GM21529 (cell line): ENCODE data around the gene ZBTB24.
"Not testable (repeated sequence)": the region's sequence is repeated elsewhere in the genome, so short reads cannot be mapped to it uniquely, and the experiment has no call there.

Source experiments
- ATAC-seq: cut with Tn5 transposase; IDR thresholded peaks from one replicate; pipeline ENCODE4 v1.9.1; 2021; ENCODE audit not compliant: unreplicated experiment

ZBTB24 gene

DNA sequence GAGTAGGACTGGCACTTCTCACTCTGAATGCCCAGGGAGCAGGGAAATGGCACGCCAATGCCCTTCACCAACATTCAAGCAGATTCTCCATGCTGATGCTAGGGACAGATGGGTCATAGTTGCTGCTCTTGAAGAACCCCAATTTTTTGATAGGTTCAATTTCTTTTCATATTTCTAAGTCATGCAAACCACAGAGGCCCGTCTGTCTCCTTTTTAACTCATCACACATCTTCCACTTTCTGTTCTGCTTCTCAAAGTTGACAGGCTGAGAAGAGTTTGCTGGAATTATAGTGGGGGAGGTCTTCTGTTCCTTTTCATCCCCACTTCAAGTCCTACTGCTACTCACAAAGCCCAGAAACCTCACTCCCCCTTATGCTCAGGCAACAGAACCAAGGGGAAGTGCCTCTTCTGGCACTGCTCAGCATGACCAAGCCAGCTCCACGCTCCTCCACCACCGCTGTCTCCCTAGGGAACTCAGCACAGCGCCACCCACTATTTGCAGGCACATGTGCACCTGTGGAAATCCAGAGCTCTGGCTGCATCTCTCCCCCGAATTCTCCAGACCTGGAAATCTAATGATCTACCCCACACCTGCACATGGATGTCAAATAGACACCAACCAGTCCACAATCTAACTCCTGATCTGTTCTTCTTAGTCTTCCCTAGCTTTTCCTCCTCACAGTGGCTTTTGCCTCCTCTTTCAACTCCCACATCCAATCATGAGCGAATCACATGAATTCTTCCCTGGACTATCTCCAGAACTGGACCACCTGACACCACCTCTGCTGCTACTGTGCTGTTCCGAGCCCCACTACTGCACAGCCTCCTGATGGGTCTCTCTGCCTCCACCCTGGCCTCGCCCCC lies 10.7 kb downstream of the ZBTB24 start:
- peak; percentile 68 for ATAC-seq

DNA sequence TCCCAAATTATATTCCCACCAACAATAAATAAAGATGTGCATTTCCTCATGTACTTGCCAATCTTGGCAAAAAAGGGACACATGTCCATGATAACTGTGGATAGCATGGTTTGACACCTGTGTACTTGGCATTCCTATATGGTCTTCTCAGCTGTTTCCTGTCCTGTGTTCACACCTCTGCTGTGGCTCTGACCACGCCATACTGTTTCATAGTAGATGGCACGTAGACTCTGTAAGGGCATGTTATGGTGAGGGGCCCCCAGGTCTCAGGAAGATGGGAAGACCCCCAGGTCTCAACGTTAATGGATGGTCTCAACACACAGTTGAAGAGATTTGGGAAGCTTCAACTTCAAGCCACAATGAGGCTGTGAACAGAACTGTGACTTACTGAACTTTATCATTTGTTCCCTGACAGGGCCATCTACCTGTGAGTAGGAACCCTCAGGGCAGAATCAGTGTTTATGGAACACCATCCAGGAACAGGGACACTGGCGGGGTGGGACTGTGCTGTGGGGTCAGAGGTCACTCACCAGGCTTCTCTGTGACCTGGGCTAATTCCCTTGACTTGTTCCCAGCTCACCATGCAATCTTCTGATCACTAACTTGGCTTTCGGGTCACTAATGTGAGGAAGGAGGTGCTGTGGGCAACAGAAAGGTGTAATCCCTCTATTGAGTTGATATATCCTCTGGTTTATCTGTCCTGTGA lies 11.8 kb downstream of the ZBTB24 start:
- ATAC-seq = no peak

DNA sequence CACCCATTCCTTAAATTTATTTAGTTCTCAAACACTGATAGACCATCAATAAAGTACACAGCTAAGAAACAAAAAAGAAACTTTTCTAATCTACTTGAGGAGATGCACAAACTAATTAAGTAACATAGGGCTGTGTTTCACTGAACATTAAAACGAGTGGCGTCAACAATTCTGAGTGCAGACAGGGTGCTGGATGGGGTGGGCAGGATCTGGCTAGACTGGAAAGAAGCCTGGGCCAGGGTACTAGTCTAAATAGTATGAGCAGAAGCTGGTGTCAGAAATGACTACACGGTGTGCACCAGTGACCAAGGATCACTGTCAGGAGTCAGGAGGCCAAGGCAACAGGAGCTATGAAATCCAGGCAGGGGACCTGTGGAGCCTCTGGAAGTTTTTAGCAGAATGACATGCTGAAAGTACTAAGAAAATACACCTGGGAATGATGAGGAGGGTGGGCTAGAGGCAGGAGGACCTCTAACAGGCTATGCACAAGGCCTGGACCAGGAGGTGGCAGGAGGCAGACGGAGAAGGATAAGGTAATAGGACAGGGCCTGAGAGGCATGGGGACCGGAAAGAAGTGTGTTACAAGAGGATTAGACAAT lies 13.3 kb downstream of the ZBTB24 start:
- no peak for ATAC-seq

DNA sequence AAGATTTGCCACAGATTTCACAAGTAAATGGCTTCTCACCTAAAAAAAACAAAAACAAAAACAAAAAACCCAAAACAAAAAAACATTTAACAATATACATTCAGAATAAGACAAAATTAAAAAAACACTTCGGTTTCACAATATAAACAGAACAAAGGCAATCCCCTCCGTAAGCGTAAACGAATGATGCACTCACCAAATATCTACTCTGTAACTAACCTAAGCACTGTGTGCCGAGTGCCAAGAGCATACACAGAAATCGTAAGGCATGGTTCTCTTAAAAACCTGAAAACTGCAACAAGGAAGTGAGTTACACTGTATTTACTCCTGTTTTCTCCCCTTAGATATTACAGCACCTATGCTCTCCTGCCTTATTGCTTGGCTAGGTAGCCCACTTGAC lies 15.3 kb downstream of the ZBTB24 start:
- ATAC-seq = no peak

DNA sequence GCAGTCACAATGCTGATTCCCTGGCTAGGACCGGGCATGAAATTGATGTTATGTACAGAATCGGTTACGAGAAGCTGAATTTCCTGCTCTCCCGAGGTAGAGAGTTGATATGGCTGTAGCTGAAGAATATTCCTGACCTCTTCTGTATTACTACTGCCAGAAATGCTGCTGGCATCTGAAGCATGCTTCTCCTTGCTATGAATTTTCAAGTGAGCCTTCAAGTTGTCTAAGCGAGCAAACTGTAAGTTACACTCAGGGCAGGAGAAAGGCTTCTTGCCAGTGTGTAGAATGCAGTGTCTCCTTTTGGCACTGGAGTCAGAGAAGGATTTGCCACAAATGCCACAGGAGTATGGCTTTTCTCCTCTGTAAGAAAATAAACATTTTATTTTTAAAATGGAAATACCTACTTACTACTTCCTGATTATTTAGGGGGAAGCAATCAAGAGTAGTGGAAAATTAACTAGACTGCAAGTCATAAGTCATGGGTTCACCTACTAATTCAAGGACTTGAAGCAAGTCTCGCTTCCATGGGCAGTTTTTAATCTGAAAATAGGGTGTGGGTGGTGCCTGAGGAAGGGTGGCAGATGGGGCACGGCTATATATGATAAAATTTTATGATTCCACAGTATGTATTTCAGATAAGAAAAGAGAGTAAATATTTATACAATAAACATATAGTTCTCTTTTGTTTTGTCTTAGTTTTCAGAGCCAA lies 16.7 kb downstream of the ZBTB24 start:
- no peak for ATAC-seq

DNA sequence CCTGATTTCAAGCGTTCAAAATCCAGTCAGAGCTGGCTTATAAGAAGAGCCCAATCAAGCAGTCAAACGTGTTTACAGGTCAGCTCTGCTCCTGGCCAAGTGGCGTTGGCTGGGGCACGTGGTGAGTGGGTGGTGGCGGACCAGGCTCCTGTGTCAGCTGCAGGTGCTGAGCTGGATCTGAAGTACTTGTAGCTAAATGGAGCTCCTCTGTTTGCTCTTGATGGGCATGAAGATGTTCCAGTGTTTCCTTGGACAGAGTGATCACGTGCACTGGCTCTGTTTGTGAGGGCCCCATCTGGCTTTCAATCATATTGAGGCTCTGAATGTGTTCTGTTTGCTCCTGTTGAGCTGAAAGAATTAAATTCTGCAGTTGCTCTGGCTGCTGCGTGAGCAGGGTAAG lies 17.2 kb downstream of the ZBTB24 start:
- ATAC-seq = no peak

DNA sequence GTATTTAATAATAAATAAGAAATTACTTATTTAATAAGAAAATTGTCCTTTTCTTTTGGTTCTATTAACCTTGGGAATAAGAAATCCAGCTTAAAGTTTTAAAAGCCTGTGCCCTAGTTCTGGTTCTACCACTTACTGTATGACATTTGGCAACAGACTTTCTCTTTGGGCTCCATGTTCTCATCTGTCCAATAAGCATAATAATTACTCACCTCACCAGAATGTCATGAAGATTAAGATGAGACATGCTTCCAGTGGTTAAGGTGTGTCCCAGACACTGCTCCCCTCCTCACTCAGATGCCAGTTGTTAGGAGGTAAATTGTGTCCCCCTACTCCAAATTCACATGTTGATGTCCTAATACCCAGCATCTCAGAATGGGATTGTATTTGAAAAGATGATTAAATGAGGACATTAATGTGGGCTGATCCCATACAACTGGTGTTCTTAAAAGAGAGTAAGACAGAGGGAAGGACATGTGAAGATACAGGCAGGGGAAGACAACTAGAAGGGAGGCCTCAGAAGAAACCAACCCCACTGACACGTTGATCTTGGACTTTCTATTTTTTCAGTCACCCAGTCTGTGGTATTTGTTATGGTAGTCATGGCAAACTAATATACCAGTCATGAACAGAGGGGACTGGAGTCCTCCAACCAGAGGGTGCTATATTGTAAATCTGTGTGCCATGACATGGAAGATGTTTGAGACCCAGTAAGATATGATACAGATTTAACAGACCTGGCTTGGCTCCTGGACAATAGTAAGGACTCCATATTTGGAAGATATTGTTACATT lies 21.1 kb downstream of the ZBTB24 start:
- no peak for ATAC-seq

DNA sequence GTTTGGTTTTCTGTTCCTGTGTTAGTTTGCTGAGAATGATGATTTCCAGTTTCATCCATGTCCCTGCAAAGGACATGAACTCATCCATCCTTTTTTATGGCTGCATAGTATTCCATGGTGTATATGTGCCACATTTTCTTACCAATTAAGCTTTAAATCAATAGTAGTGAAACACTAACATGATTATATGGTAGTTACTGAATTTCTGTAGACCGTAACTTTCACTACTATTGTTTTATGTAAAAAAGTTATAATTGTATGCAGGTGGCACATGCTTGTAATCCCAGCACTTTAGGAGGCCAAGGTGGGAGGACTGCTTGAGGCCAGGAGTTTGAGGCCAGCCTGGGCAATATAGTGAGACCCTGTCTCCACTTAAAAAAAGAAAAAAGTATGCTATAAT lies 21.8 kb downstream of the ZBTB24 start:
- ATAC-seq = not testable (repeated sequence)

DNA sequence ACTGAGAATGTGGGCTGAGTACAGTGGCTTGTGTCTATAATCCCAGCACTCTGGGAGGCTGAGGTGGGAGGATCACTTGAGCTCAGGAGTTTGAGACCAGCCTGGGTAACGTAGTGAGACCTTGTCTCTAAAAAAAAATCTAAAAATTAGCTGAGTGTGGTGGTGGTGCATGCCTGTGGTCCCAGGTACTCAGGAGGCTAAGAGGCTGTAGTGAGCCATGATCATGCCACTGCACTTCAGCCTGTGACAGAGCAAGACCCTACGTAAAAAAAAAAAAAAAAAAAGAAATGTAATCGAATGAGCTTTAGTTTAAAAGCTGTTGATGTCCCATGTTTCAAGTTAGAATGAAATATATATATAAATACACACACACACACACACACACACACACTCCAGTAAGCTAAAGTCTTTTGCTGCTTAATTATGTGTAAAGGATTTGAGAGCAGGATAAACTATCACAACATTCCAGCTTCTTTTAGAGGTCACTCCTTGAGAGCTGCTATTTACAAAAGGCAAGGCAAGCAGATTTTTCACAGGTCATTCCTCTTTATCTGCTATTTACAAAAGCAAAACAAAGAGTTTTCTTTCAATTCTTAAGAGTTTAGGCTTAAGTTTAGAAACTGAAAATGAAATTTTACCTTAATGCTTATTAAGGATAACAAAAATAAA lies 22.7 kb downstream of the ZBTB24 start:
- no peak for ATAC-seq

DNA sequence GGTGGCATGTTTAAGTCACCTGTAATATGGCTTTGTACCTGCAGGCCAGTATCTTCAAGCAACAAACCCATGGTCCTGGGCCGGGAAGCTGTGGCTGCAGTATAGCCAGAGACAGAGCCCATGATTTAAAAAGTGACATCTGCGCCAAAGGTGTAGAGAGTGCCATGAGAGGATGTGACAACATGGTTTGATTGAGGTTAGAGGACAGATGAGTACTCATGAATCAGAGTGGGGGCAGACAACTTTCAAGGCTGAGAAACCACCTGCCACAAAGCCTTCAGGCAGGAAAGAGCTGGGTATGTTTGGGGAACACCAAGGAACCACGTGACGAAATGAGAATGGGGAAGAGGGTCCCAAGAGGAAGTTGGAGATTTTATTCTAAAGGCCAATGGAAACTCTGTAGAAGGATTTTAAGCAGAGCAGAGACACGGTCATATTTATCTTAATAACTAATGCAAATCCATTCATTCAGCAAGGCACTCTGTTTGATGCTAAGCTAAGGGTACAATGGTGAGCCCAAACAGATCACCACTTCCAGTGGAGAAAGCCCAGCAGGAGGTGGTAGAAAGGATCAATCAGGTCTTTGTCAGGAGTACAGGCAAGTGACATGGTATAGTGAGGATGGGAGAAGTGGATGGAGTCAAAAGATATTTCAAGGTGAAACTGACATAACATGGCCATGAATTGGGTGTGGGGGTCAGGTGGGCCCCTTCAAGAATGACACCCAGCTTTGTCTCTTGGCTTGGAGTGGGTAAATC lies 24.1 kb downstream of the ZBTB24 start:
- peak; percentile 25 for ATAC-seq

DNA sequence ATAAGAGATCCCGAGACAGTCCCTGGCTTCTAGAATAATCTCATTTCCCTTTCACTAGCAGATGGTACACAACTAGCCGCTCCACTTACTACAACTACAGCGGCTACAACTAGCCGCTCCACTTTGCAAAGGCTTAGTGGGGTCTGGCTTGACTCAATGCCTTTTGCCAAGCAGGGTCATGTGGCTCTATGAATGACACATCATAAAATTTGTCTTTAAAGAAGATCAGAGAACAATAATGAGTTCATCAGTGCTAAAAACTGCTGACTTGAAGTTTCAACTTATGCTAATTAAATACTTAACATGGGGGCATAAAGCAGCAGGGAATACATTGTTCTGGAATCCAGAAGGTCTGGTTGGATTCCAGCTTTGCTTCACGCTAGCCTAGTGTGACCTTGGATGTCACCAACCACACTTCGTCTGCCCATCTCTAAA lies 25.4 kb downstream of the ZBTB24 start:
- ATAC-seq = no peak

DNA sequence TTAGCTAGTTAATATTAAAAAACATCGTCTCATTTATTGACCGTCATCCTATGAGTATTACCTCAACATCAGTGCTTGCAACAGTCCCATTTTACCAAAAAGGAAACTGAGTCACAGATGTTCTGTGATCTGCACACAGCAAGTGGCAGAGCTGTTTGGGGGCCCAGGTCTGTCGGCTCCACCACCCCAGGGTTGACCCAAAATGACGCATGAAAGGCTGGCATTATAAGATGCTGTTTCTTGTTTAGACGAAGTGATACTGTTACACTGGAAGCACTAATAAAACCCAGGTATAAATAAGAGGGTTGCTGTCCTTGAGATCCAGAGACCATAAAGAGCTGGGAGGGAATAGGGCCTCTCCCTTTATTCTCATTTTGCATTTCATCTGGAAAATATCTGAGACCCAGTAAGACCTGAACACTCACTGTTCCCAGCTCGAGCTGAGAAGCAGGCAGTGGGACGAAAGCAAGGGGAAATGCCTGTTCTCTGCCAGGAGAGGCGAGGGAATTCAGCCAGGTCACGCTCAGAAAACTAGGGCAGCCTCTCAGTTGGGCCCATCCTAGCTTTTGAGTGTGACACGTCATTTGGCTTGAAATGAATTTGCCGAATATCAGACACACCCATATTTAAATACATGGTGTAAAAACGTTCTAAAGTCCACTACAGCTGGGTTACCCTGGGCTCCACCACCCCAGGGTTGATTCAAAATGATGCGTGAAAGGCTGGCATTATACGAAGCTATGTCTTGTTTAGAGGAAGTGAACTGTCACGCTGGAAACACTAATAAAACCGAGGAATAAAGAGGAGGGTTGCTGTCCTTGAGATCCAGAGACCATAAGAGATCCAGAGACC lies 26.1 kb downstream of the ZBTB24 start:
- no peak for ATAC-seq

DNA sequence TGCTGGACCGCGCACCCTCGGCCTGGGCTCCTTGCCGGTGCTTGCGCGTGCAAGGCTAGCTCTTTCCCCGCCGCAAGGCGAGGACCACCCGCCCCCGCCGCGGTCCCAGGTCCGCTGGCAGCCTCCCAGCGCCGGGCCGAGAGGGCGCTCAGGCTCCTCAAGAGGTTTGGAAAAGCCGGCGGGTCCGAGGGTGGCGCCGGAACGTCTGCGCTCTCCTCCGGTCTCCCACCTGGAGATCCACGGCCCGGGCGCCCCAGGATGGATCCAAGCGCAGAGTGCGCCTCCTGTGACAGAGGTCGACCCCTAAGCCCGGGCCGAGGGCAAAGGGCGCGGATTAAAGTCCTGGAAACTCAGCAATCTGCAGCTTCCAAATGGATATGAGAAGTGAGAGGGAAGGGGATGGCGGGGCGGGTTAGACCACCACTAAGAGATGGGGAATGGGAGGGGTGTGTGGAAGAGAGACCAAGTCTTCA lies 26.9 kb downstream of the ZBTB24 start:
- peak; percentile 9 for ATAC-seq

DNA sequence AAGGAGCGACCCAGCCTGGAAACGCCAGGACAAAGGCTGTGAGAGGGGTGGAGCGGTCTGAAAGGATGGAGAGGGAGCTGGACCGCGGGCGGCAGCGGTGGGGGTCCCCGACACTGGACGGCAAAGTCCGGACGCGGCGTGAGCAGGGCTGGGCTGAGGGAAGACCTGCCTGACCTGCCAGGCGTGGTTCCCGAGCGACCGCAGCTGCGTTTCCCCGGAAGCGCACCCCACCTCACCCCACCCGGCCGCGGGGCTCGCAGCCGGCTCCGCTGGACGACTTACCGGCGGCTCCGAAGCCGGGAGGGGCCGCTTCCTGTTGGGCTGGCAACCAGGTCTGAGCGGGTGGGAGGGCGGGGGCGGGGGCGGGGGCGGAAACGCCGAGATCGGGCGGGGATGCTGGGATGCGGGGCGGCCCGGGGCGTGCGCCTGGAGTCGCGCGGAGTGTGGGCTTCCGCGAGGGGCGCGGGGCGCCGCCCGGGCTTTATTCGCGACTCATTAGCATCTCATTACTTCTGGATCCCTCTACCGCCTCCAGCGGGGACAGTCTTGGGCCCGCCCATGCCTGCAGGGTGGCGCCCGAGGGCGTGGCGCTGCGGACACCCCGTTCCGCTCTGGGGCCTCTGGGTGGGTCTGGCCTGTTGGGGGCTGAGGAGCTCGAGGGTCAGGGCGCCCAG lies 27.4 kb downstream of the ZBTB24 start, which contains the start of gene MICAL1:
TSS of gene MICAL1 (minus strand) at position 336 of the 674 bp plus-strand sequence. CDS start 1,576 bp downstream, outside the sequence.
- peak; percentile 52 for ATAC-seq

DNA sequence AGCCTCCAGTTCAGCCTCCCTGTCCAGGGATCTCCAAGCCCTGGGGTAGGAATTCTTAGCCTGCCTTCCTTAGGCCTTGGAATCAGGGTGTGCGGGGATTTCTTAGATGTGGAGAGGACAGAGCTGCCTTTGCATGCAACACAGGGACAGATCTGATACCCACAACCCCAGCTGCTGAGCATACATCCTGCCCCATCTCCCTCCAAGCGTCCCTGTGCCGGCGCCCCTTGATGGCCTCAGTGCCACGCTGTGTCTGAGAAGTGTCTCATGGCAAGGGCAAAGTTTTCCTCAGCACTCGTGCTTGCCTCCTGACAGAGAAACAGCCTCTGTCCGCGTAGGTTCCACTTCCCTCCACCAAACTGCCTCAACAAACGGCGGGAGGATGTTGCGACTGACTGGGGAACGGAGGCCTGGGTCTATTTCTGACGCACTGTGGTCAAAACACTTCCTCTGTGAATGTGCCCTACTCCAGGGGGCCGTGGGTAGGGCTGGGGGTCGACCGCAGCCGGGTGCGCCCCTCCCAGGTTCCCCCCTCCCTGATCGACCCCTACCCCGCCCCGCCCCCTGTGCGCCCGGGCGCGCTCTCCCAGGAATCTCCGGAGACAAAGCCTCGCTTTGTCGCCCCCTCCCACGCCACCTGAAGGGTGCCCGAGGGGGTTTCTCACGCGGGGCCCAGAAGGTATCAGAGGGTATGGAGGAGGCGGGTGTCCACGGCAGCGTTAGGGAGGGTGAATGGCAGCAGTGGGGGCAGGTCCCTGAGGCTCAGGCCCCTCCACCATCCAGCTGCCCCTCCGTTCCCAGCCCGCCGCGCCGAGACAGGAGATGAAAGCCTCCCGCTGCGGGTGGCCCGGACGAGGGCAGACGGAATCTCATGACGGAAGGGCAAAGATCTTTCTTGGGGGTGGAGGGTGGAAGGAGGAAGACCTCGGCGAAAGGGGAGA lies 28.3 kb downstream of the ZBTB24 start:
- ATAC-seq = peak; percentile 36
